ENCODE data around the gene EIF4EBP3. TPM values are rescaled to one million over a fixed set of nuclear protein-coding genes. Genes with fewer than 3 reads are reported as not detected.

The EIF4EBP3 gene
- total RNA-seq (2022; extraction: Qiagen RNA extraction; ENCODE audit: low read depth): 0.54 to 4.1 TPM (median 2.0 TPM) in 5 replicates

GRCh38 chr5:140547508-140548299 lies at the start of gene EIF4EBP3:
TSS of gene EIF4EBP3 (plus strand) at chr5:140547662. CDS start at chr5:140547738, 76 bp downstream.

GRCh38 chr5:140557136-140557805 lies 9.8 kb downstream of the EIF4EBP3 start, which contains the start of gene SRA1:
TSS of gene SRA1 (minus strand) at chr5:140557473. CDS start at chr5:140557452, 21 bp downstream.

DNA sequence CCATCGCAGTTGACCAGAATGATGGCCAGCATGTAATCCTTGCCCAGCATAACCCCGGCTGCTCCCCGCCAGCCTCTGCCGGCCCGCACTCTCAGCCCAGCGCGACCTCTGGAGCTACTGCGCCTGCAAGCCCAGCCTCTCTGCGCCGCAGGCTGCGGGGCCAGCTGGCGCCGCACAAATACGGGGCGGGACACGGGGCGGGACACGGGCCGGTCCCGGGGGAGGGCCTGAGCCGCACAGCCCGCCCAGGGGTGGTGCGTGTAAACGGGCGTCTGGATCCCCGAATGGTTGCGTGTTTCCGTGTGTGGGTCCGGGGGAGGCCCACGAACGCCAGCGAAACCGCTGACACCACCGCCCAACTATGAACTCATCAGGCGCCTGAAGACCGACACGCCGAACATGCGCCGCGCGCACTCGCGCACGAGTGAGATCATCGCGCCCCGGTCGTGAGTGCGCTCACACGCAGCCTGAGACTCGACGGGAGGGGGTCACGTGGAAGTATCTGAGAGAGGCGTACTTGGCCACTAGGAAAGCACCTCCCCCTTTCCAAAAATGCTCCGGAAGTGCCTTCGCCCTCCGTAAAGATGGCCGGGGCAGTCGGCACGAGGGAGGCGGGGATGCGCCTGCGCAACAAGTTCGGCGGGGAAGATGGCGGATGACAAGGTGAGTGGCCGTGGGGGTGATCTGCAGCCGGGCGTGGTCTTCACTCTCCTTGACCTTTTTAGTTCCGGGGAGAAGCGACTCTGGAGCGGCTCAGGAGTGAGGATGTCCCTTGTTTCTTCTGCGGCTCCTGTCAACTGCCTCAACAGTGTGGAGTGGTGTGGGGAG lies 16.9 kb downstream of the EIF4EBP3 start, which contains the start of the genes APBB3 and SLC35A4:
Gene APBB3, minus strand, starts transcription at position 403 of the 828 bp plus-strand sequence. Its CDS starts 353 bp downstream, at position 50.
Gene SLC35A4, plus strand, starts transcription at position 633 of the 828 bp plus-strand sequence. CDS start 2,342 bp downstream, outside the sequence.

Other genes starting within 250 kb of the EIF4EBP3 start
- gene PFDN1, start 244.6 kb upstream of the EIF4EBP3 start, total RNA-seq (2022; extraction: Qiagen RNA extraction; ENCODE audit: low read depth): 91.6 to 147 TPM (median 95.1 TPM) in 5 replicates
- gene HBEGF, start 201.1 kb upstream of the EIF4EBP3 start, total RNA-seq (2022; extraction: Qiagen RNA extraction; ENCODE audit: low read depth): 5.8 to 7.6 TPM (median 7.1 TPM) in 5 replicates
- not detected in 5 replicates for gene SLC4A9, start 187.5 kb upstream of the EIF4EBP3 start, total RNA-seq (2022; extraction: Qiagen RNA extraction; ENCODE audit: low read depth)
- 45.2 to 56.1 TPM (median 54.2 TPM) in 5 replicates for gene ANKHD1, start 145.8 kb upstream of the EIF4EBP3 start, total RNA-seq (2022; extraction: Qiagen RNA extraction; ENCODE audit: low read depth)
- 41.8 to 62.1 TPM (median 47.4 TPM) in 5 replicates for gene SRA1, start 9.8 kb downstream of the EIF4EBP3 start, total RNA-seq (2022; extraction: Qiagen RNA extraction; ENCODE audit: low read depth)
- gene APBB3, start 16.9 kb downstream of the EIF4EBP3 start, total RNA-seq (2022; extraction: Qiagen RNA extraction; ENCODE audit: low read depth): 3.8 to 8.1 TPM (median 6.3 TPM) in 5 replicates
- 71.0 to 82.2 TPM (median 80.6 TPM) in 5 replicates for gene SLC35A4, start 17.2 kb downstream of the EIF4EBP3 start, total RNA-seq (2022; extraction: Qiagen RNA extraction; ENCODE audit: low read depth)
- gene CD14, start 85.5 kb downstream of the EIF4EBP3 start, total RNA-seq (2022; extraction: Qiagen RNA extraction; ENCODE audit: low read depth): 3.2 to 5.6 TPM (median 3.9 TPM) in 5 replicates
- gene TMCO6, start 91.8 kb downstream of the EIF4EBP3 start, total RNA-seq (2022; extraction: Qiagen RNA extraction; ENCODE audit: low read depth): 9.6 to 15.4 TPM (median 14.1 TPM) in 5 replicates
- 112 to 142 TPM (median 122 TPM) in 5 replicates for gene NDUFA2, start 100.0 kb downstream of the EIF4EBP3 start, total RNA-seq (2022; extraction: Qiagen RNA extraction; ENCODE audit: low read depth)
- 88.3 to 127 TPM (median 99.7 TPM) in 5 replicates for gene IK, start 100.2 kb downstream of the EIF4EBP3 start, total RNA-seq (2022; extraction: Qiagen RNA extraction; ENCODE audit: low read depth)
- gene WDR55, start 117.2 kb downstream of the EIF4EBP3 start, total RNA-seq (2022; extraction: Qiagen RNA extraction; ENCODE audit: low read depth): 28.6 to 30.9 TPM (median 29.2 TPM) in 5 replicates
- gene DND1, start 125.9 kb downstream of the EIF4EBP3 start, total RNA-seq (2022; extraction: Qiagen RNA extraction; ENCODE audit: low read depth): 0.48 to 0.94 TPM (median 0.73 TPM) in 5 replicates
- 78.1 to 83.6 TPM (median 79.0 TPM) in 5 replicates for gene HARS1, start 143.7 kb downstream of the EIF4EBP3 start, total RNA-seq (2022; extraction: Qiagen RNA extraction; ENCODE audit: low read depth)
- 35.4 to 42.8 TPM (median 37.5 TPM) in 5 replicates for gene HARS2, start 143.8 kb downstream of the EIF4EBP3 start, total RNA-seq (2022; extraction: Qiagen RNA extraction; ENCODE audit: low read depth)
- 83.4 to 128 TPM (median 104 TPM) in 5 replicates for gene ZMAT2, start 152.8 kb downstream of the EIF4EBP3 start, total RNA-seq (2022; extraction: Qiagen RNA extraction; ENCODE audit: low read depth)
- gene PCDHA1, start 238.5 kb downstream of the EIF4EBP3 start, total RNA-seq (2022; extraction: Qiagen RNA extraction; ENCODE audit: low read depth): 0.15 to 0.34 TPM (median 0.21 TPM) in 4 of 5 replicates, not detected in the other
- gene PCDHA2, start 247.2 kb downstream of the EIF4EBP3 start, total RNA-seq (2022; extraction: Qiagen RNA extraction; ENCODE audit: low read depth): 0.03 to 0.06 TPM in 2 of 5 replicates, not detected in the others

All from A549 treated with RU486 at 1 μM for 4 hours (cell line).